ENCODE measurements around the gene PYHIN1.

DNA sequence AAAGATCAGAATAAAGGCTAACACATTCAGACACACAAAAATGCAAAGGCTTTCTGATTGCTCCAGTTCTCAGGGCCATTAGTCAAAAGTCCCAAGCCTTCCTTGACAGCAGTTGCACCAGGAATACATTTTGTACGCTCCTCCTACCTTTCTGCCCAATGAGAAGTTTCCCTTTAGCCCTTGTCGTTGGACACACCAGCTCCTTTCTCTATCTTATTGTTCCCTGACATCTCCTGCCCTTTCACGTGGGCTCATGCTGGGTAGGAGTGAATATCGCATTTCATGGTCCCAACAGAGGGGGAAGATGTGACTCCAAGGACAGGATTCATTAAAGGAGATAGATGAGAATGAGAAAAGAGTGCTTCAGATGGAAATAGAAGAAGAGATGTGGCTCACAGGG, 44.9 kb downstream of the PYHIN1 start:
- TF ChIP-seq, protein P1, sequence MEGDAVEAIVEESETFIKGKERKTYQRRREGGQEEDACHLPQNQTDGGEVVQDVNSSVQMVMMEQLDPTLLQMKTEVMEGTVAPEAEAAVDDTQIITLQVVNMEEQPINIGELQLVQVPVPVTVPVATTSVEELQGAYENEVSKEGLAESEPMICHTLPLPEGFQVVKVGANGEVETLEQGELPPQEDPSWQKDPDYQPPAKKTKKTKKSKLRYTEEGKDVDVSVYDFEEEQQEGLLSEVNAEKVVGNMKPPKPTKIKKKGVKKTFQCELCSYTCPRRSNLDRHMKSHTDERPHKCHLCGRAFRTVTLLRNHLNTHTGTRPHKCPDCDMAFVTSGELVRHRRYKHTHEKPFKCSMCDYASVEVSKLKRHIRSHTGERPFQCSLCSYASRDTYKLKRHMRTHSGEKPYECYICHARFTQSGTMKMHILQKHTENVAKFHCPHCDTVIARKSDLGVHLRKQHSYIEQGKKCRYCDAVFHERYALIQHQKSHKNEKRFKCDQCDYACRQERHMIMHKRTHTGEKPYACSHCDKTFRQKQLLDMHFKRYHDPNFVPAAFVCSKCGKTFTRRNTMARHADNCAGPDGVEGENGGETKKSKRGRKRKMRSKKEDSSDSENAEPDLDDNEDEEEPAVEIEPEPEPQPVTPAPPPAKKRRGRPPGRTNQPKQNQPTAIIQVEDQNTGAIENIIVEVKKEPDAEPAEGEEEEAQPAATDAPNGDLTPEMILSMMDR (IDR thresholded peaks at IDR 0.05; ENCODE audit: borderline replicate concordance, extremely low read depth, low read length, poor library complexity, severe bottlenecking): no peak
- TF ChIP-seq EZH2 (IDR thresholded peaks at IDR 0.05; ENCODE audit: borderline replicate concordance, low read depth, low read length, severe bottlenecking): no peak
